Embryonic facial prominence (tissue), 1 donor: ENCODE data around the gene FGG.
"Not testable (repeated sequence)": the region's sequence is repeated elsewhere in the genome, so short reads cannot be mapped to it uniquely, and the experiment has no call there.

Source experiments
- DNase-seq: peaks from one replicate; pipeline ENCODE4 v3.0.0-alpha.2; 2016; ENCODE audit errors: extremely low spot score

FGG gene

GRCh38 chr4:154611833-154612232 lies 623 bp downstream of the FGG start:
- DNase-seq = no peak

GRCh38 chr4:154610582-154610981 lies 1.9 kb downstream of the FGG start:
- DNase-seq = no peak

DNA sequence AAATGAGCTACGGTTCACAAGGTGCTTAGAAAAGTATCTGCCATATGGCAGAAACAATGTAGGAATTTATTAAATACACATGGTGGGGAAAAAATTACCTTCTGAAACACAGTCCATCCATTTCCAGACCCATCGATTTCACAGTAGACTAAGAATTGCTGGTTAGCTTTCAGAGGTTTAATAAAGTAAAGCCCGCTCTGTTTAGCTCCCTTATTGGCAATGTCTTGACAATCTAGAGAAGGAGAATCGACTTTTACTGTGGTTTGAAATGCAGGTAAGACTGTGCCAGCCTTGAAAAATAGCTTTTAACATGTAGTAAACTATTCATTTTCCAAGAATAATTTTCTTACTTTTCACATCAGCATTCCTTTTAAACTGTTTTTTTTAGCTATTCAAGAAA lies 2.9 kb downstream of the FGG start:
- no peak for DNase-seq

GRCh38 chr4:154608361-154609252 lies 3.8 kb downstream of the FGG start:
- no peak for DNase-seq

- no peak for DNase-seq
These were observed 5.4 kb downstream of the FGG start for GRCh38 chr4:154606728-154607723.

GRCh38 chr4:154604696-154605200 lies 7.7 kb downstream of the FGG start:
- no peak for DNase-seq

DNA sequence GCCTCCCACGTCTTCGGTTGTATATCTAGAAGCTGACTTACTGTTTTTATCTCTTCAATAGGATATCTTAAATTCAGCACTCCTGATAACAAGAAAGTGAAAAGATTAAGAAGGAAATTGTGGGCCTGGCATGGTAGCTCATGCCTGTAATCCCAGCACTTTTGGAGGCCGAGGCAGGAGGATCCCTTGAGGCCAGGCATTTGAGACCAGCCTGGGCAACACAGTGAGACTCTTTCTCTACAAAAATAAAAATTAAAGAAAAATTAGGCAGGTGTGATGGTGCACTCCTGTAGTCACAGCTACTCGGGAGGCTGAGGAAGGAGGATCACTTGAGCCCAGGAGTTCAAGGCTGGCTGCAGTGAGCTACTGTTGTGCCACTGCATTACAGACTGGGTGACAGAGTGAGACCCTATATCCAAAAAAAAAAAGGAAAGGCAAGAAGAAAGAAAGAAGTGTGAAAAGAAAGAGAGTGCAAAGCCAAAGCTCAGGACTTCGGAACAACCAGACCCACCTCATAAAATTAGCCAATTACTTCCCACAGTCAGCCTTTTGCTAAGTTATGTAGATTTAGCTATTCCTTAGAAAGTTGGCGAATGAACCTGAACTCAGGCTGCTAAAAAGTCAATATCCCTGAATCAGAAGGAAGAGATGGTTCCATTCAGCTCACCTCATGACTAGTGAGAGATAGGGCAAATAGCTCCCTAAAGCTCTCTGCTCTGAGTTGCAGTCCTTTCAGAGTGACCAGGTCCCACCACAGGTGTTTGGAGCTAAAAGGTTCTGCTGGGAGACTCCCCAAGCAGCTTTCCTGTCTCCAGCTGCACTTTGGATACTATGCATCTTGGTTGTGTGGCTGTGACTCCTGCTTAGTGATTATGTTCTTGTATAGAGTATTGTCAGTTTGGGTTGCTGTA lies 9.2 kb downstream of the FGG start:
- no peak for DNase-seq

GRCh38 chr4:154602404-154603020 lies 9.9 kb downstream of the FGG start:
- no peak for DNase-seq

GRCh38 chr4:154597798-154598774 lies 14.4 kb downstream of the FGG start:
- no peak for DNase-seq

DNA sequence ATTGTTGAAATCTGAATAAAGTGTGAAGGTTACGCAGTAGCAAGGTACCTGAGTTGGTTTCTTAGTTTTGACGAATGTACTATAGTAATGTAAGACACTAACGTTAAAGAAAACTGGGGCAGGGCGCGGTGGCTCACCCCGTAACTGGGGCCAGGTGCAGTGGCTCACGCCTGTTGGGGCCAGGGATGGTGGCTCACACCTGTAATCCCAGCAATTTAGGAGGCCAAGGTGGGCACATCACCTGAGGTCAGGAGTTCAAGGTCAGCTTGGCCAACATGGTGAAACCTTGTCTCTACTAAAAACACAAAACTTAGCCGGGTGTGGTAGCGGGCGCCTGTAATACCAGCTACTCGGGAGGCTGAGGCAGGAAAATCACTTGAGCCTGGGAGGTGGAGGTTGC lies 15.2 kb downstream of the FGG start:
- not testable (repeated sequence) for DNase-seq

- no peak for DNase-seq
These were observed 16.6 kb downstream of the FGG start for GRCh38 chr4:154595807-154596206.

DNA sequence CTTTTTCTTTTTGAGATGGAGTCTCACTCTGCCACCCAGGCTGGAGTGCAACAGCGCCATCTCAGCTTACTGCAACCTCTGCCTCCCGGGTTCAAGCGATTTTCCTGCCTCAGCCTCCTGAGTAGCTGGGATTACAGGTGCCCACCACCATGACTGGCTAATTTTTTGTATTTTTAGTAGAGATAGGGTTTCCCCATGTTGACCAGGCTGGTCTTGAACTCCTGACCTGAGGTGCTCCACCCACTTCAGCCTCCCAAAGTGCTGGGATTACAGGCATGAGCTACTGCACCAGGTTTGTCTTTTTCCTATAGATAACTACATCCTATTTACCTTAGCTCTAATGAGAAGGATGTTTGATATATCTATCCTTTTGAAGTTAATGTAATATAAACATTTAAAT lies 18.1 kb downstream of the FGG start:
- DNase-seq = not testable (repeated sequence)

DNA sequence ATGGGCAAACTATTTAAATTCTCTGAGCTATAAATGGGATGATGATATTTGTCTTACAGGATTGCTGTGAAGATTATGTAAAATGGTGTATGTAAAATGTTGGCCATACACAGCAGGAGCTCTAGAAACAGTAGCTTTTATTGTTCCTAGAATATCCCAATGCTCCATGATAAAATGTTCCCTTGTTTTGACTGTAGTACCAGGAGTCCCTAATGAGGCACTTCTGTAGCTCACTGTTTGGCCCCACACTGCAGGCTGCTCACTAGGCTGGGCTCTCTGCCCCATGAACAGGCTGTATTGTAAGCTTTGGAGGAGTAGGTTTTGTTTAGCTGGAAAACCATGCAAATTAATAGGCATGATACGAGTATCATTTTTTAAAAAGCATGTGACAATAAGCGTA lies 18.6 kb downstream of the FGG start:
- no peak for DNase-seq

GRCh38 chr4:154591890-154592289 lies 20.6 kb downstream of the FGG start:
- no peak for DNase-seq

- no peak for DNase-seq
These were observed 22.0 kb downstream of the FGG start, which contains the start of gene FGA for GRCh38 chr4:154590329-154591006. Gene FGA (minus strand): TSS chr4:154590742. CDS start chr4:154590687, 55 bp downstream.

GRCh38 chr4:154589296-154590197 lies 22.9 kb downstream of the FGG start:
- no peak for DNase-seq

DNA sequence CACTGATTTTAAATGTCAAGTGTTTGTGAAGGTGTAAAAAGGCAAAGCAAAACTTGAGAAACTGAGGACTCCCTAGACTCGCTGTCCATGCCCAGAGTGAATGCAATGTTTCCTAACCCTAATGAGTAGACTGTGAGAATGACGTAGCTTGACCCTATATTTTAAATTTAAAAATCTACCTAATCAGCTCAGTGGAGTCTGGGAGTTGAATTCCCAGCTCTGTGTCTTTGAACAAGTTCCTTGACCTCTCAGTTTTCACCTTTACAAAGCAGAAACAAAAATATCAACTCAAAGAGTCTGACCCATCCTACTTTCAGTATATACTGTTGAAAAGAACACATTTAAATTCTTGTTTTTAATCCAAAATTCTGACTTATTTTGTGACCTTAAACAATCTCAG lies 24.3 kb downstream of the FGG start:
- no peak for DNase-seq
